C4-2B (cell line): ENCODE measurements around the gene NOS3.

Source experiments
- CTCF ChIP-seq: fragments of 450-650 bp; conservative IDR thresholded peaks from 2 replicates; pipeline ENCODE4 v1.5.1; 2017; ENCODE audit warnings: mild to moderate bottlenecking
- ZFX ChIP-seq: fragments of 450-650 bp; IDR thresholded peaks from 2 replicates; pipeline ENCODE4 v1.6.1; 2017

- no peak for TF ChIP-seq CTCF
- no peak for TF ChIP-seq ZFX
Measured at GRCh38 chr7:150955519-150956394, 35.1 kb upstream of the NOS3 start.
